GM21717 (cell line): Measurements from ENCODE around the gene ALKBH7.

Experiments
- ATAC-seq: cut with Tn5 transposase; IDR thresholded peaks from one replicate; pipeline ENCODE4 v1.9.1; 2021; ENCODE audit warnings: mild to moderate bottlenecking, moderate library complexity; ENCODE audit not compliant: unreplicated experiment

ALKBH7 gene

GRCh38 chr19:6362351-6362801, 10.2 kb upstream of the ALKBH7 start:
- no peak for ATAC-seq

- ATAC-seq: no peak
Observed at GRCh38 chr19:6364353-6364752, 8.2 kb upstream of the ALKBH7 start.

GRCh38 chr19:6373096-6373812, 660 bp downstream of the ALKBH7 start:
- peak; percentile 40 for ATAC-seq

GRCh38 chr19:6373813-6374108, 1.2 kb downstream of the ALKBH7 start:
- ATAC-seq: no peak

GRCh38 chr19:6374161-6374709, 1.6 kb downstream of the ALKBH7 start:
- no peak for ATAC-seq

GRCh38 chr19:6374711-6375410, 2.3 kb downstream of the ALKBH7 start:
- no peak for ATAC-seq

- ATAC-seq: no peak
Observed at GRCh38 chr19:6375411-6376010, 2.9 kb downstream of the ALKBH7 start, which contains the start of gene PSPN. PSPN (minus strand) TSS chr19:6375933; CDS start chr19:6375849, 84 bp downstream.

GRCh38 chr19:6376512-6377190, 4.1 kb downstream of the ALKBH7 start:
- no peak for ATAC-seq

GRCh38 chr19:6378041-6378440, 5.4 kb downstream of the ALKBH7 start:
- no peak for ATAC-seq

GRCh38 chr19:6378486-6378885, 5.9 kb downstream of the ALKBH7 start:
- no peak for ATAC-seq

GRCh38 chr19:6379744-6380143, 7.2 kb downstream of the ALKBH7 start:
- ATAC-seq: no peak

GRCh38 chr19:6381030-6381750, 8.6 kb downstream of the ALKBH7 start:
- no peak for ATAC-seq

GRCh38 chr19:6383188-6383587, 10.6 kb downstream of the ALKBH7 start:
- ATAC-seq: no peak

- no peak for ATAC-seq
Observed at GRCh38 chr19:6384381-6384780, 11.8 kb downstream of the ALKBH7 start.

GRCh38 chr19:6387372-6387771, 14.8 kb downstream of the ALKBH7 start:
- ATAC-seq: no peak

GRCh38 chr19:6392221-6393073, 19.9 kb downstream of the ALKBH7 start:
- no peak for ATAC-seq

GRCh38 chr19:6393074-6393982, 20.7 kb downstream of the ALKBH7 start, which contains the start of gene GTF2F1:
GTF2F1 (minus strand) TSS chr19:6393164; CDS start chr19:6392995, 169 bp downstream.
- peak; percentile 69 for ATAC-seq

- no peak for ATAC-seq
Observed at GRCh38 chr19:6393983-6394412, 21.4 kb downstream of the ALKBH7 start.
